Esophagus muscularis mucosa (tissue), 3 donors: ENCODE measurements around the gene HDC.

Experiments
- CTCF ChIP-seq, 3 experiments: fragments of 200-600 bp in 2 of 3; fragments of 450-650 bp in 1 of 3; sonication (generic) in 2 of 3; IDR thresholded peaks; one replicate each; pipeline ENCODE4 v1.5.1; 2017 to 2019; ENCODE audit warnings: antibody characterized with exemption in 3 of 3, mild to moderate bottlenecking in 2 of 3, moderate library complexity in 1 of 3
- EP300 ChIP-seq: sonication (generic); formaldehyde crosslinking; IDR thresholded peaks from one replicate; pipeline ENCODE4 v1.6.1; 2017; ENCODE audit warnings: antibody characterized with exemption

GRCh38 chr15:50312636-50313035 lies 47.1 kb upstream of the HDC start:
- TF ChIP-seq CTCF (IDR thresholded peaks at IDR 0.05): no peak
- no peak for TF ChIP-seq EP300
